Kidney (tissue), 14 donors: ENCODE results near the gene SH3RF3. TPM values are rescaled to one million over a fixed set of nuclear protein-coding genes. Genes with fewer than 3 reads are reported as not detected.

ENCODE experiments used
- DNase-seq, 5 donors: peaks; one replicate each; pipeline ENCODE4 v3.0.0-alpha.2; 2013 to 2020
- FAIRE-seq: peaks from 2 replicates; lab custom pipeline; 2012; peaks lifted over from hg19 to GRCh38; lab: Jason Lieb, UNC
- H3K27ac ChIP-seq, 2 donors: one replicate each; pipeline ENCODE4 v1.7.0; 2013; ENCODE audit warnings: low read depth in 2 of 2, low read length in 2 of 2, inconsistent platforms in 1 of 2
- H3K27me3 ChIP-seq: one replicate; pipeline ENCODE4 v1.7.1; 2013; ENCODE audit warnings: low read length, inconsistent platforms; ENCODE audit not compliant: control insufficient read depth, insufficient read depth
- H3K36me3 ChIP-seq, 3 donors: one replicate each; pipeline versions ENCODE4 v1.7.0 to v1.7.1; 2013; ENCODE audit warnings: low read length in 3 of 3, control low read depth in 1 of 3, inconsistent platforms in 1 of 3; ENCODE audit not compliant: insufficient read depth in 3 of 3, control insufficient read depth in 2 of 3
- H3K4me1 ChIP-seq, 3 donors: one replicate each; pipeline versions ENCODE4 v1.7.0 to v1.7.1; 2013; ENCODE audit warnings: low read length in 3 of 3, inconsistent platforms in 1 of 3, low read depth in 1 of 3; ENCODE audit not compliant: control insufficient read depth in 2 of 3, insufficient read depth in 2 of 3
- H3K4me3 ChIP-seq, 3 donors: one replicate each; pipeline versions ENCODE4 v1.7.0 to v1.8.1; 2013; ENCODE audit warnings: low read length in 3 of 3, control low read depth in 1 of 3, inconsistent platforms in 1 of 3
- H3K9ac ChIP-seq, 3 donors: one replicate each; pipeline versions ENCODE4 v1.7.0 to v1.7.1; 2013; ENCODE audit warnings: low read length in 3 of 3, control low read depth in 1 of 3, inconsistent platforms in 1 of 3
- H3K9me3 ChIP-seq, 3 donors: one replicate each; pipeline versions ENCODE4 v1.7.0 to v1.7.1; 2013; ENCODE audit warnings: low read length in 3 of 3, control low read depth in 1 of 3, inconsistent platforms in 1 of 3; ENCODE audit not compliant: control insufficient read depth in 2 of 3, insufficient read depth in 1 of 3
- CTCF ChIP-seq: IDR thresholded peaks from 3 replicates; pipeline ENCODE4 v1.5.1; 2012; ENCODE audit warnings: mild to moderate bottlenecking, moderate library complexity, borderline replicate concordance; ENCODE audit not compliant: insufficient read depth; ENCODE audit errors: extremely low read depth
- intact Hi-C: fragments of 100-400 bp; cut with DNase I; formaldehyde crosslinking; loops from one replicate; pipeline ENCODE4 v1.11.1; 2022
- polyA plus RNA-seq: library from polyadenylated mRNA; stranded (reverse); fragments of 350-450 nt; fragmentation: Illumina TruSeq; extraction: RNeasy Lipid Tissue Mini Kit (QIAGEN cat#74804); gene quantifications from one replicate; pipeline ENCODE4 v1.2.3, GENCODE V29; 2014; ENCODE audit warnings: low read depth, low replicate concordance; ENCODE audit not compliant: insufficient read depth
- total RNA-seq: library from RNA; stranded (reverse); fragmentation: NEBNext Ultra II Directional; extraction: Animal tissue kit (Norgen Biotek cat#: 25700); gene quantifications from one replicate; pipeline ENCODE4 v1.2.1, GENCODE V29; 2021
- donor health status: control.
- donor health status: control.
- donor health status: control.
- donor health status: control.
- donor health status: control.
- donor health status: DM: yes; HTN: yes; CAD: no.
- donor health status: Normal renal cell carcinoma (clear cell type).

The SH3RF3 gene
- total and polyA plus RNA-seq, 2 donors from 2014 or later: 1.7 to 10.7 TPM

- no peak overlapping the region for H3K27ac ChIP-seq
Observed at GRCh38 chr2:109210431-109211200, 81.6 kb downstream of the SH3RF3 start.

GRCh38 chr2:109211315-109211714, 82.3 kb downstream of the SH3RF3 start:
- H3K27me3 ChIP-seq: no peaks in the 10 kb centered on the region
- FAIRE-seq: no peak
- H3K4me3 ChIP-seq: no peak overlapping the region
- no peaks in the 10 kb centered on the region for H3K36me3 ChIP-seq
- H3K9ac ChIP-seq: no peak overlapping the region
- intact Hi-C loops: no loop called here
- no peak for TF ChIP-seq CTCF
- no peak for DNase-seq
- no peak overlapping the region for H3K27ac ChIP-seq
- peaks cover 0 to 5% (median 0%) of the 10 kb centered on the region in 3 donors for H3K9me3 ChIP-seq
- H3K4me1 ChIP-seq: peaks cover 0 to 11% (median 0%) of the 10 kb centered on the region in 3 donors

More at GRCh38 chr2:109210431-109211200, 81.6 kb downstream of the SH3RF3 start:
- DNase-seq (no peak), FAIRE-seq (no peak)
- intact Hi-C loops: no loop called here
- Histone ChIP-seq H3K27me3 (no peaks in the 10 kb centered on the region), H3K4me3 (no peak overlapping the region), H3K9ac (no peak overlapping the region), H3K36me3 (no peaks in the 10 kb centered on the region), H3K9me3 (peaks cover 0 to 5% (median 0%) of the 10 kb centered on the region in 3 donors), H3K4me1 (peaks cover 0 to 11% (median 0%) of the 10 kb centered on the region in 3 donors)
- TF ChIP-seq CTCF: no peak

DNA sequence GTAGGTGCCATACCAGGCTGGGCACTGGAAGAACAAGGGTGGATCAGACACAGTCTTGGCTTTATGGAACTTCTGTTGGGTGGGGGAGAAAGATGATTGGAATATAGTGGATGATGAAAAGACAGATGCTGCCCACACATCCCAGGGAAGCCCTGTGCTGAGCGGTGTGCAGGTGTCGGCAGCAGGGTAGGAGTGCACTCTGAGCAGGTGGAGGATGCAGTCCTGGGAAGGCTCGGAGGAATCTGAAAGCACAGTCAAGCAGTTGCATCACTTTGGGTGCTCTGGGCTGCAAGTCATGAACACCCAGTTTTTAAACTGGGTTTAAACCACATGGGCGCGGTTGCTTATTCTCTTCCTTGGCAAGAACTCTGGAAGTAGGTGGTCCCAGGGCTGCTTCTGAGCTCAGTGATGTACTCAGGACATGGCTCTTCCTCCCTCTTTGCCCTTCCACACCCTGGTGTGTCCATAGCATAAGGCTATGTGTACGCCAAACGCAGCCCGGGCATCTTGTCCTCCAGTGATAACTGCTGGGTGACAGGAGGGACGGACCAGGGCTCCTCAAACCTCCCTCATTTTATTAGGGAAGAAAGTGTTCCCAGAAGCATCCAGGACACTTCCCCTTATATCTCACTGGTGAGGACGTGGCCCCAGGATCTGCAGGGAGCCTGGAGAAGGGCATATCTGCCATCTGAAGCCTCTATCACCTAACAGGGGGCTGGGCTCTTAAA, 84.0 kb downstream of the SH3RF3 start:
- Histone ChIP-seq H3K27me3 (no peaks in the 10 kb centered on the region), H3K4me3 (no peak overlapping the region), H3K36me3 (no peaks in the 10 kb centered on the region), H3K4me1 (peaks cover 0 to 11% (median 0%) of the 10 kb centered on the region in 3 donors), H3K9ac (no peak overlapping the region), H3K27ac (no peak overlapping the region), H3K9me3 (peaks cover 0 to 5% (median 0%) of the 10 kb centered on the region in 3 donors)
- FAIRE-seq (no peak), DNase-seq (no peak)
- no peak for TF ChIP-seq CTCF
- intact Hi-C loops: no loop called here
